UCSD-AML1 (cell line): ENCODE results near the gene PSMB2.

ENCODE experiments used
- DNase-seq: peaks from one replicate; lab custom pipeline; 2025; ENCODE audit not compliant: unreplicated experiment; lab: John Stamatoyannopoulos, UW

PSMB2 gene

DNA sequence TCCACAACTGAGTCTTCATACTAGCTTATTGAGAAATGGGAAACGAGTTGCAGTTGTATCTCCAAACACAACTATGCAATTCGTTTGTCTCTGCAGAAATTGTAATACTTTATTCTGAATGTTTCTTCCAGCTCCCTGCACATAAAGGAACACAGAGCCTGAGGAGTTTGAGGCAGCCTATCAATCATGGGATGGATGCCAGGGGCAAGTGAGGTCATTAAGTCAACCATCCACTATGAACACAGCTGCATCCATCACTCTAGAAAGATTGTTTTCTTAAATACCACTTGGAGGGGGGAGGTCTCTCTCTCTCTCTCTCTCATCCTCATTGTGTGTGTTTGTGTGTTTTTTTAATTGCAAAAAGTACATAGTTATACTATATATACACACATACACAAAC, 2.9 kb upstream of the PSMB2 start:
- DNase-seq: no peak

DNA sequence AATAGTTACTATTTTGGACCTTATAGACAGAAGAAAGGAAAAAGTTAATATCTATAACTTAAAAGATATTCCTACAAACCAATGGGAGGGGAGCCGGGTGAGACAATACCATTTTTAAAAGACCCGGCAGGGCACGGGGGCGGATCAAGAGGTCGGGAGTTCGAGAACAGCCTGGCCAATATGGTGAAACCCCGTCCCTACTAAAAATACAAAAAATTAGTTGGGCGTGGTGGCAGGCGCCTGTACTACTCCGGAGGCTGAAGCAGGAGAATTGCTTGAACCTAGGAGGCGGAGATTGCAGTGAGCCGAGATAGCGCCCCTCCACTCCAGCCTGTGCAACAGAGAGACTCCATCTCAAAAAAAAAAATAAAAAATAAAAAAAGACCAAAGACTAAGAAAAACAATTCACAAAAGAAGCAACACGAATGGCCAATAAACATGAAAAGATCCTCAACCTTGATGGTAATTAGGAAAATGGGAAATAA, 1.2 kb upstream of the PSMB2 start:
- DNase-seq: peak; percentile 44

DNA sequence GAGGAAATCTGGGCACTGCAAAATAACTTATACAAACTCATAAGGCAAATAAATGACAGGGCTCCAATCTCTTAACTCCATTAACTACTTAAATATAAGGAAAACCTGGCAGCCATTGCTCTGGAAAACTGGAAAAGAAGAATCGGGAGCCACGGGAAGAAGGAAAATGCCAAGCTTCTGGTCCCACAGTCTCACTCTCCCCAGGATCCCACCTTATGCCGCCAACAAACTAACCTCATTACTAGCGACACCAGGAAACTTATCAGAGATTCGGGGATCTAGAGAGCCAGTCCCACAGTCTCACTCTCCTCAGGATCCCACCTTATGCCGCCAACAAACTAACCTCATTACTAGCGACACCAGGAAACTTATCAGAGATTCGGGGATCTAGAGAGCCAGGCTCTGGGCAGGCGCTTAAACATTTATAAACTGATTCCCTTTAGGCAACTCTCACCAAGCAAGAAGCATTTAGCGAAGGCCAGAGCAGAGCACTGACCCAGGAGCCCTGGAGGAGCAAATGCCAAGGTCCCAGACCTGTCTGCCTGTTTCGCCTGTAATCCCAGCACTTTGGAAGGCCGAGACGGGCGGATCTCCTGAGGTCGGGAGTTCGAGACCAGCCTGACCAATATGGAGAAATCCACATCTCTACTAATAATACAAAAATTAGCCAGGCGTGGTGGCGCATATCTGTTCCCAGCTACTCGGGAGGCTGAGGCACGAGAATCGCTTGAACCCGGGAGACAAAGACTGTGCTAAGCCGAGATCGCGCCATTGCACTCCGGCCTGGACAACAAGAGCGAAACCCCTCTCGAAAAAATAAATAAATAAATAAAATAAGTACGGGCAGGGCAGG, 720 bp downstream of the PSMB2 start:
- no peak for DNase-seq

DNA sequence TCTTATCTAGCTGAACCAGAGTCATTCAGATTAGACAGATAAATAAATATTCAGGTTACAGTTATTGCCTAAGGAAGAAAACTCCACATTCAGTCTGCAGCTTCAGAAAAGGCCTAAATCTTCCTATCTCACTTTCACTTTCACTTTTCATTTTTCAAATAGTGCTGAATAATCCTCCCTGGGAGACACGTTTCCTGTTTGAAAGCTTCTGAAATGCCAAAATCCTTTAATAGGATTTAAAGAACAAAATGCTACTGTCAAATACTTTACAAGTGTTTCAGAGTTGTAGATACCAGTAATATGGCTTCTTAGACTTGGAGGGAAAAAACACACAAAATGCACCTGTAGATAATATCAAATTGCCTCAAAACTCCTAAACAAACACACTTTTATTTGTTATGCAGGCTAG, 3.9 kb downstream of the PSMB2 start:
- no peak for DNase-seq

DNA sequence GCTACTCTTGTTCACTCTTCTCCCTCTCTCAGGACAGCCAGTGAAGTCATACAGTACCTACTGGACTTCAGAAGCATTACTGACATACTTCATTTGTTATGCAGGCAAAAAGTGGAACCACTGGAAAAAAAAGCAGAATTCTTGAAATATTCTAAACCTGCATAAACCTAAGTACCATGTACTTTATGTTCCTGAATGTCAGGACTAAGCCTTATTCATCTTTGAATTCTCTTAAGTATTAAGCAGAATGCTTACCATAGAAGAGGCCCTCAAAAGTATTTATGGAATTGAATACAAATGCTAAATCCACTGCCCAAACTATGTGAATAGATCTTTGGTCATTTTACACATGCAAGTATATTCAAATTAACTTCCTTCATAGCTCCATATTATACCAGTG, 7.8 kb downstream of the PSMB2 start:
- DNase-seq: no peak

DNA sequence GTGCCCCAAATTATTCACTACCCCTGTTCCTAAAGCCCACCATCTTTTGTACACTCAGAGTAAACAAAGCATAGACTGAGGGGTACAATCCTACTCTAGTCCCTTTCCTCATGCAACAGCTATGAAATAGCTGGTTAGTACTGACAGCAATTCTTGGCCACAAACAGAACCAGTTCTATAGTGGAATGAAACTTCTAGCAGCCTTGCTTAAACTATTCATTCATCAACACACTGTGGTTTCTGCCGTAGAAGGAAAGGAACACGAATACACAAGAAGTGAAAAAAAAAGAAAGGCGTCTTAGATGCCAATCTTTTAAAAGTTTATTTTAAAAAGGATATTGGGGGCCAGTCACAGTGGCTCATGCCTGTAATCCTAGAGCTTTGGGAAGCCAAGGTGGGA, 9.9 kb downstream of the PSMB2 start:
- DNase-seq: no peak

DNA sequence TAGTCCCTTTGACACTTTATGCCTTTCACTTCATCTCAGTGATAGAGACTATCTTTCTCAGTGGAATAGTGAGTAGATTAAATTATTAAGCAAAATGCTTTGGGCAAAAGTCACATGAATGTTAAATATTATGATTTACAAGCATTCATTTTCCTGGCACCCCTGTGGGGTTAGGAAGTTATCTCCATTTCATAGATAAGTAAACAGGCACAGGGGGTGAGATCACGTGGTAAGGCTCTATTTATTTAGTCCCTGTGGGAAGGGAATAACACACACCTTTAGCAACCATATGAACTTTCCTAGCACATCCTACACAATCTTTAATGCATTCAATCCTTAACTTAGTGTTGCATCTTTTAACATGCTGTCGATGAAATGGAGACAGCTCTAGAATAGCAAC, 12.3 kb downstream of the PSMB2 start:
- no peak for DNase-seq

DNA sequence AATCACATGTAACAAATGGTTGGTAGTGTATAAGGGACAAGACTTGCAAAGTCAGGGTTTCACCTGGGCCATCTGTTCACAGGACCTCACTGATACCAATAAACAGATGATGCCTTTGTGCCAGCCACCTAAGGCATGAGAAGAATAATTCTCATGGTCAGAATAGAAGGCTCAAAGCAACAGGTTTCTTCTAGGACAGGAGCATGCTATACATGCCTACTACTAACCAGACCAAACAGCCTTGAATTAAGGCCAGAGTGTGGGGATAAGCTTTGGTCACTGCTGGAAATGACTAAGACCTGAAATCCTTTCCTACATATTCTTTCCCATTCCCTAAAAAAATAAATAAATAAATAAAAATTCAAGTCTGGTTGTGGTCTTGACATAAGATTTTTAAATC, 17.5 kb downstream of the PSMB2 start:
- DNase-seq: no peak

DNA sequence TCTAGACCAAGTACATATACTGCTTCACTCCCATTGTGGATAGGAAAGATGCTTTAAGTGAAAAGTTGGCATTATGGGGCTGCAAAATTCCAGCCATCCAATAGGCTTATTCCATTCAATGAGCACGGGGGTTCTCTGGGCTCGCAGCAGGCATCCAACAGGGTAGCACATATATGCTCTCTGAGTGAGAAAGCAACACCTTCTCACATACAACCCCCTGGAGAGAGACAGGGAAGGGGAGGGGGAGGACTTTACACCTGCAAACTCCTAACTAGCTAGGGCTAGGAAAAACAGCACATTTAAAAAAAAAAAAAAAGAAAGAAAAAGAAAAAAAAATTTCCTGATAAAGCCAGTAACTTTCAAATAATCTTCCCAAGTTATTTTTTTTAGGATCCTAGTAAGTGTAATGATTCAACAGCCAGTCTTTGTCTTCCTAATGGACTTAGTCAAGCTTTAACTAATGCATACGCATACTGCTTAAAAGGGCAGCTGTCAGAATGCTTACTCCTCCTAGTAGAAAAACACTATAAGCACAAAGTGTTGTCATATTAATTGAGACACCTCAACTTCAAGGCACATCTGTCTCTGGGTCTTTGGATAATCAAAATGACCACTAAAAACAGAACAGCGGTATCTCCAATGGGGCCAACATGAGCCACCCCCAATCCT, 18.7 kb downstream of the PSMB2 start:
- DNase-seq: no peak

DNA sequence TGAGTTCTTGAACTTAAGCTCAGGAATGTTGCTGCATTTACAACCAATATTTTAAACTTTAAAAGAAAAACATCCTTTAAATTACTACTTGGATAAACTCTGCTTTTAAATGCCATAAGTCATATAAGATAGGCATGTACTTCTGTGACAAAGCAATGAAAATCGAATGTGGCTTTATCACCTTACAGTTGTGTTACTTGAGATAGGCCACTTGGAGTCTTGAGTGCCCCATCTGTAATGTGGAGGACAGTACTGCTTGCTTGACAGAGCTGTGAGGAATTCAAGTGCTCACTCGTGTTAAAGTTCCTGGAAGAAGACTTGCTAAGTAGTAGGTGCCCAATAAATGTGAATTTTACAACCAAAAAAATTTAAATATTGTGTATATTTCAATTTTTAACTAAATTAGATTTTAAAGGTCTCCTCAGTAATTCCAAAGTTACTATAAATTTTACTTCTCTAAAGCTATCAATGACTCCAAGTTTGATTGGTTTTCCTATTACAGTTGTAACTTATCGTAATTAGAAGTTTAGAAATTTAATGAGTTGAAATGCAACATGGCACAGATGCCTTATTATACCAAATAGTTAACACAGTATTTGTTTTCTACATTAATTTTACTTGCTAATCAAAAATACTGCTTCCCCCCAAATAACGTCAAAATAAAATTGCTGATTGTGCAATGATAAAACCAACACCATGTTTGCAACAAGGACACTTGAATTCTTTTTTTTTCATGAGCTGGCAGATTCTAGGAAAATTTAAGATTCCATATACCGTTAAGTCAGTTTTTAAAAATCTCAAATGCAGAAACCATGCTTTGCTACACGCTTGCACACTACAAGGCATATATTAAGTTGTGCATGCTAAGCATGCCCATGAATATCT, 21.8 kb downstream of the PSMB2 start:
- DNase-seq: no peak

DNA sequence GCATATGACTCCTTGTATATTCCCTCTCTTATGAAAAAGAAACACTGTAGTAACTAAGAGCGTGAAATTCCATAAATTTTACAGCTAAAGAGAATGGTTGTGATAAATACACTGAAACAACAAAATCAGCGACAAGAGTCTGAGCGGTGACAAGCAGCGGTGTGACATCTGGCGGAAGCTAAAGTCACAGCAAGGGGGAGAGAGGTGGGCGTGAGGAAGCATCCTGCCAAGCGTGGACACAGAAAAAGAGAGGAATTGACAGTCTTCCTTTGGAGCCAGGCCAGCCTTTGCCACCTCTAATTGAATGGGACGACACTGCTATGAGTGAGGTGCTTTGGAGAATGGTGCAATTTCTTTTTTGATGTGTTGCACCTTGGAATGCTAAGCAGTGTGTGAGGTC, 25.9 kb downstream of the PSMB2 start:
- DNase-seq: no peak

DNA sequence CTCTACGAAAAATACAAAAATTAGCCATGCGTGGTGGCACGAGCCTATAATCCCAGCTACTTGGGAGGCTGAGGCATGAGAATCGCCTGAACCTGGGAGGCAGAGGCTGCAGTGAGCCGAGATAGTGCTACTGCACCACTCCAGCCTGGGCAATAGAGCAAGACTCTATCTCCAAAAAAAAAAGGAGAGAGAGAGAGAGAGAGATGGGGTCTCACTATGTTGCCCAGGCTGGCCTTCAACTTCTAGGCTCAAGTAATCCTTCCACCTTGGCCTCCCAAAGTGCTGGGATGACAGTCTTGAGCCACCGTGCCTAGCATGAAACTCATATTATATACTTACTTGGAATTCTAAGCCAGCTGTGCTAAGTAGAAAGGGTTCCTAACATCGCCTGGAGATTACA, 29.7 kb downstream of the PSMB2 start:
- DNase-seq: no peak

DNA sequence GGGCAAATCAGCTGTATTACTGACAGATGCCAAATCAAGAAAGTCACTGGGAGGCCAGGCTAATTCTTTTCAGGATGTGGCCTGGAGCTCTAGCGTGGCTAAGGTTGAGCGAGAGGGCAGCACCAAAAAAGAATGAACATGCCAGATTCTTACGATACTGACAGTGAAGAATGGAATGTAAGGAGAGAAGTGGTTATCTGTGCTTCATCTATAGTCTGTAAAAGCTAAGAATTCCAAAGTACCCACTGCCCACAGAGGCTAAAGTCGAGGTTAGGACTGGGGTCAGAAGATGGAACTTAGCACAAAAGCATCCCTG, 35.5 kb downstream of the PSMB2 start:
- no peak for DNase-seq

DNA sequence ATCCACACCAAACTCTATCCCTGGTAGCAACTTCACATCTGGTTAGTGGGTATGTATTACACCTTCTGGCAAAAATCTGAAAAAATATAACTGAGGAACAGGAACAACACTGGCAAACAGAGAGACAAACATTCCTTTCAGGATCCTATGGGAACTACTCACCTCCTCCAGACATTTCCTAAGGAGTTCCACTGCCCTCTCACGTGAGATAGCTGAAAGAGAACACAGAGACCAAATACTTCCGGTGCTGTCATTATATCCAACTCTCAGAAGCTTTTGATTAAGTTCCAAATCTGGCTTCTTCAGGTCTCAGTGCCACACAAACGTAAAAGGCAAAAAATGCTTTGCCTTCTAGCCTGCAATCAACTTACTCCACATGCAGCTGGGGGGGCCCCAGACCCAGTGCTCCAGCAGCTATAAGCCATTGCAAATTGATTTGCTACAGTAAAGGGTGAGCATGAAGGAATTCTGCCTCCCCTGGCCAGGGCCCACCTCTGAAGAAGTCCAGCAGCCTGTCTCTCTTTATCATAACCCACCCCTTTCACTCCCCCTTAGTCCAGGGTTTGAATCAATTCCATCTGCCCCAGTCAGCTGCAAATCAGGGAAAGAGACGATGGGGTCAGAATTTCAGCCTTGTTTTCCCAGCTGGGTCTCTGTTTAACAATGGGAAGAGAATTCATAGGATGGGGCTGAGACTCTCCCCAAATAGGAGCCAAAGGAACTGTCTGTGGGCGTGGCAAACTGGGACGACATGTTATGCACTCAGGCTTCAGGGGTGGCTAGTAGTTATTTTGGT, 36.1 kb downstream of the PSMB2 start:
- no peak for DNase-seq

DNA sequence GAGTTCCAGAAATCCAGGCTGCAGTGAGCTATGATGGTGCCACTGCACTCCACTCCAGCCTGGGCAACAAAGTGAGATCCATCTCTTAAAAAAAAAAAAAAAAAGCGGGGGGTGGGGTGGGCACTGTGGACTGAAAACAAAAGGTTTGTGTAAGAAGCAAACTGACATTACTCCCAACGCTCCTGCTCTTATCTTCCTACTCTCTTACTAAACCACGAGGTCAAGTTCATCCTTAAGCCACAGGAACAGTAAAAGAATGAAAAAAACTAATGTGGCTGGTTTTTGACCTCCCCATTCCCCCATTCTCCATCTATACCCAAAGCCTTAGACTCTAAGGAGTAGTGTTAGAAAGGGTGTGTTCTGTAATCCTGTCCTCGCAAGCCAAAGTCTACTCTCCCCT, 37.4 kb downstream of the PSMB2 start:
- no peak for DNase-seq

DNA sequence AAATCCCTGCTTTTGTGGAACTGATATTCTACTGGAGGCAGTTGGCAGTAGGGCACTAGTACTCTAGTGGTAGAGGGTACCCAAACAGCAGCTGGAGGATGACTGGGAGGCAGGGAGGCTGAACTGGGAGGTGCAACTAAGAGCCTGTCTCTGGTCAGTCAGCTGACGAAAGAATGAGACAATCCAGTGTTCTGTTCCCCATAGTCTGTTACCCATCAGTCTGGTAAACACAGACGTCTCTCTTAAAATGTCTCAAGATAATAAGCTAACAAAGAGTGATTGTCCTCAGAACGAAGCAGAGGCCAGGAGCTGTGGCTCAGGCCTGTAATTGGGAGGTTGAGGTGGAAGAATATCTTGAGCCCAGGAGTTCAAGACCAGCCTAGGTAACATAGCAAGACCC, 37.9 kb downstream of the PSMB2 start:
- DNase-seq: no peak

DNA sequence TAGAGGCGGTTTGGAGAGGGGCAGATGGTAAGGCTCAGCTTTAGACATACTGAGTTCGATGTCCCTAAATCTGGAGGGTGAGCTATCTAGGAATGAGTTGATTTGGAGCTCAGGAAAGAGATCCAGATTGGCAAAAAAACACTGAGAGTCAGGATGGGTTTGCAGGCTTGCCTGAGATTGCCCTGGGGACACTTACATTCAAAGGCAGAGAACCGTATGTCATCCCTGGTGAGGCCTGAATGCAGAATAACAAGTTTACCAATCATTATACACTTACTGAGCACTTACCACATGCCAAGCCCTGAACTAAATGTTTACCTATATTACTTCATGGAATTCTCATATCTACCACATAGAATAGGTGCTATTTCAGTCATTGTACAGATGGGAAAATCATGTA, 40.7 kb downstream of the PSMB2 start:
- no peak for DNase-seq

DNA sequence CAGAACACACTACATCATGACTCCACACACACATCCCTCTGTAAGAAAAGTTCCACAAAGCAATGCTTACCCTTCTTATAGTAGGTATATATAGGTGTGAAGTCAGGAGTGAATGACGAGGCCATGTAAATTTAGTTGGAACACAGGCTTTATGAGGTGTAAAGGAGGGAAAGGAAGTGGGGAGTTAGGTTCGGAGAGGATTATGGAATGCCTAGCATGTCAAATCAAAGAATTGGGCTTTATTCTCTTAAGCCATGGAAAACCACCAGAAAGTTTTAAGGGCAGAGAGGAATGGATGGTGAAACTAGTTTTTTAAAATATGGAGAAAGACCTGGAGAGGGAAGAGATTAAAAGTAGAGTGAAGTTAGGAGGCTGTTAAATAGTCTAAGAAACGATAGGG, 41.9 kb downstream of the PSMB2 start:
- no peak for DNase-seq

DNA sequence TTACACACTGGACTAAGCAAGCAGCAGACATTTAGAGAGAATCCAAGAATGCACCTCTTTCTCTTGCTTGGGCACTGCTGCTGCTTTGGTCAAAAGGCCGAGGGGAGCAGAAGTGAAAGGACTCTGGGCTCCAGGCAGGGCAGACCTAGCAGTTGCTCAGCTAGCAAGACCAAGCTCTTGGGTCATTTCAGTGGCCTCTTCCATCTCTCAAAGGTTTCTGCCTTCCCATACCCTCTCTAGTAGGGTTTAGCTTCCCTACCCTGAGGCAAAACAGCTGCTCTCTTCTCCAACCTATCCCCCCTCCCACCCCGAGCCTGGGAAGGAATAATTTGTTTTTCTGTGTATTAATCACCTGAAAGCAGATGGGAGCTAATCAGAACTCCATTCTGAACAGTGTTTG, 42.4 kb downstream of the PSMB2 start:
- no peak for DNase-seq

DNA sequence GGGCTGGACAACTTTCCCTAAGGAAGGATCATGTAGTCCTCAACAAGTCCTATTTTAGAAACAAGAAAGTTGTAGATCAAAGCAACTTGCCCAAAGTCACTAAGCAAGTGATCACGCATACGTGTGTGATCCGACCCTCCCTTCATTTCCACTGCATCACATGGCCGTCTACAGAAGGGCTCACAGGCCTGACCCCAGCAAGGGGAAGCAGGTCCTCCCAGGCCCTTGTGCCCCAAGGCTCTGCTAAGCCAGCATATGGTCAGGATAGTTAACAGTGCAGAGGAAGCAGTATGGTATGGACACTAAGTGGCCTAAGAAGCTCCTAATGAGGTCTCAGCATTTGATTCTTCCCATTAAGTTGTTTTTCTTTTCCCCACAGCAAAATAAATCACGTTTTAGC, 43.5 kb downstream of the PSMB2 start:
- no peak for DNase-seq

DNA sequence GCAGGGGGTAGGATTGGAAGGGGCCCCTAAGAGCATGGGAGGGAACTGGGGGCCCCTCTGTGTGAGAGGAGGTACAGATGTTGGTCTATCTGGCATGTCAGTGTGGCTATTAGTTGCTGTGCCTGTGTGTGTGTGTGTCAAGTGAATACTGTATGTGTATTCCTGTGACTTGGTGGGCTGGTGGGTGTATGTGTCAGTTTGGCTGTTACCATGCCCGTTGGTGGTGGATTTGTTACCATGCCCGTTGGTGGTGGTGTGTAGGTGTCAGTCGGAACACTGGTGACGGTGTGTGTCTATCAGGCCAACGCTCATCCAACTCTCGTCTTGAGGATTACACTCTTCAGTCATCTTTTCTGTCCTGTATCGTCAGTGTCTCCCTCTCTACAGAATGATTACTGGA, 45.6 kb downstream of the PSMB2 start:
- DNase-seq: no peak
